Right lobe of liver (tissue), 4 donors: ENCODE measurements around the gene CTIF.

Source experiments
- CTCF ChIP-seq, 4 donors: fragments of 200-600 bp in 3 of 4; fragments of 450-650 bp in 1 of 4; IDR thresholded peaks; one replicate each; pipeline versions ENCODE4 v1.5.1 to v1.8.0; 2016 to 2022; ENCODE audit warnings: antibody characterized with exemption in 4 of 4, mild to moderate bottlenecking in 2 of 4
- POLR2A ChIP-seq: fragments of 450-650 bp; IDR thresholded peaks from one replicate; pipeline ENCODE4 v1.6.1; 2017; ENCODE audit warnings: antibody characterized with exemption, mild to moderate bottlenecking
- donor health status: DM: no; HTN: no; CAD: no.
- donor health status: DM: no; HTN: no; CAD: no.
- donor health status: DM: no; HTN: yes; CAD: no.

GRCh38 chr18:48544116-48544515, 5.3 kb downstream of the CTIF start:
- no peak for TF ChIP-seq POLR2A
- no peak for TF ChIP-seq CTCF (IDR thresholded peaks at IDR 0.05)
